Measurements from ENCODE around the gene CHMP4A. TPM values are rescaled to one million over a fixed set of nuclear protein-coding genes. Genes with fewer than 3 reads are reported as not detected.
"Not testable (repeated sequence)": the region's sequence is repeated elsewhere in the genome, so short reads cannot be mapped to it uniquely, and the experiment has no call there.

Gene CHMP4A
- total RNA-seq, 2 donors from 2014 or later: 34.7 to 38.4 TPM

- ATAC-seq (no peak), DNase-seq (no peak)
- intact Hi-C loops (cut with DNase I): no loop called here
Measured at GRCh38 chr14:24250354-24250753, 37.1 kb upstream of the CHMP4A start.

DNA sequence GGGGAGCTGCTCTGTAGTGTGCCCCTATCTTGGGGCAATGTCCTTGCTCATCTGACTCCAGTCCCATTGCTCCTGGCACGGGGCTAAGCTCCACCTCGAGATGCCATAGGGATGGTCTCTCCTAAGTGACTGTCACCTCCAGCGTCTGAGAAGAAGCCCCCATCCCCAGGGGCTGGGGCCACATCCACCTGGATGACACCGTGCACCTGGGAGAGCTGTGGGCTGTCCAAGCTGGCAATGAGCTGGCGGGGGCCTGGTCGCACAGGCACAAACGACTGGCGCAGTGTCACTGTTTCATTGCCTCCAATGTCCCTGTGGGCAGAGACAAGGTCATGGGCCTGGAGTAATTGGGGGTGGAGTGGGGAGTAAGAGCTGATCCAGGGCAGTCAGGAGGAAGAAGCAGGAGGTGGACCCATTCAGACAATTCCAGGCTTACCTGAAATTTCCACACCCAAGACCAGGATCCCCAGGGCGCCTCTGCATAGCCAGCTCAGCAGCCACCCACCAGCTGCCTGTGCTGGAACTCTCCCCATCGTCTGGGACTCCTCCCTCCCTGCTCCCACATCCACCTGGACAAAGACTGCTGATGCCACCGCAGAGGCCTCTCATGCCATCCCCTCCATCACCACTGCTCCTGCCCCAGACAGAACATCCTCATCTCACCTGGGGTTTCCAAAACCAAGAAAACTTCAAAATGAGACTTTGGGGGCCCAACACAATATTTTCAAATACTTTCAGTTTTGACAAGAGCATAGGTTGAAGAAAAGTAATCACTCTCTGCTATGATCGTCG is 36.1 kb upstream of the CHMP4A start:
- intact Hi-C loops (cut with DNase I): loop anchor here in 1 of 2 donors (5.0 kb wide), 1 partner anchor 33 kb away; no protein-coding TSS in a partner anchor
- ATAC-seq (no peak), DNase-seq (peak; percentile 2)

- intact Hi-C loops (cut with DNase I): loop anchor here in 1 of 2 donors (5.0 kb wide), 1 partner anchor 35 kb away; no protein-coding TSS in a partner anchor
- no peak for DNase-seq
- no peak for ATAC-seq
Measured at GRCh38 chr14:24247422-24247821, 34.1 kb upstream of the CHMP4A start.

DNA sequence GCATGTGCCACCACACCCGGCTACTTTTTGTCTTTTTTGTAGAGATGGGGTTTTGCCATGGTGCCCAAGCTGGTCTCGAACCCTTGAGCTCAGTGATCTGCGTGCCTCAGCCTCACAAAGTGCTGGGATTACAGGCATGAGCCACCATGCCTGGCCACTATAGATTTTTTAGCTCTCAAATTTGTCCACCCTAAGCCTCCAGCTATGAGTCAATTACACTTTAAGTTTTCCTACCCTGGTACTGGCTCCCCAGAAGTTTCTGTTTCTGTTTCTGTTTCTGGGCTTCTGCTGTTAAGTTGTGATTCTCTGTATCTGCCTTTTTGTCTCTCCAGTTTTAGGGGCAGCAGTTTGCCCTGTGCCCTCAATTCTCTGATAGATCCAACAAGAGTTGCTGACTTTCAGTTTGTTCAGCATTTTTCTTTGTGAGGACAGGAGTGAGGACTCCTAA is 33.5 kb upstream of the CHMP4A start:
- intact Hi-C loops (cut with DNase I): loop anchor here in 1 of 2 donors (5.0 kb wide), 1 partner anchor 36 kb away; no protein-coding TSS in a partner anchor
- DNase-seq: no peak
- no peak for ATAC-seq

DNA sequence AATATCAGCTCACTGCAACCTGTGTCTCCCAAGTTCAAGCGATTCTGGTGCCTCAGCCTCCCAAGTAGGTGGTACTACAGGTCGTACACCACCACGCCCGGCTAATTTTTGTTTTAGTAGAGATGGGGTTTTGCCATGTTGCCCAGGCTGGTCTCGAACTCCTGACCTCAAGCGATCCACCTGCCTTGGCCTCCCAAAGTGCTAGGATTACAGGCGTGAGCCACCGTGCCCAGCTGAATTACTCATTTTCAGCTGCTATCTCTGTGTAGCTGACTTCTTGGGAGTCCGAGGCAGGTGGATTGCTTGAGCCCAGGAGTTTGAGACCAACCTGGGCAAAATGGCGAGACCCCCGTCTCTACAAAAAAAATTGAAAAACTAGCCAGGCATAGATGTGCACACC is 32.1 kb upstream of the CHMP4A start:
- DNase-seq, ATAC-seq: not testable (repeated sequence)
- intact Hi-C loops (cut with DNase I): loop anchor here in 1 of 2 donors (5.0 kb wide), 1 partner anchor 37 kb away; no protein-coding TSS in a partner anchor

DNA sequence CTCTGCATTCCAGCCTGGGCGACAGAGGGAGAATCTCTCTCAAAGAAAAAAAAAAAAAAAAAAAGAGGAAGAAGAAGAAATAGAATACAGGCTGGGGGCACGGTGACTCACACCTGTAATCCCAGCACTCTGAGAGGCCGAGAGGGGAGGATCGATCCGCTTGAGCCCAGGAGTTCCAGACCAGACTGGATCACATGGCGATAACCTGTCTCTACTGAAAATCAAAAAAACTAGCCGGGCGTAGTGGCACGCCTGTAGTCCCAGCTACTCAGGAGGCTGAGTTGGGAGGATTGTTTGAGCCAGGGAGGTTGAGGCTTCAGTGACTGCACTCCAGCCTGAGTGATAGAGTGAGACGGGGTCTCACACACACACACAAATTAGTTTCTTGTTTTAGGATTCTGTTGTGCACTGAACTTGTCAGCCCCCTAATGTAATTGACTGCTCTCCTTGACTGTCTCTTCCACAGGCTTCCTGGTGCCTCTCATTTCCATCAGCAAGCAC is 30.1 kb upstream of the CHMP4A start:
- intact Hi-C loops (cut with DNase I): loop anchor here in 1 of 2 donors (1.0 kb wide), 1 partner anchor 53 kb away; no protein-coding TSS in a partner anchor
- DNase-seq (no peak), ATAC-seq (peak in 1 of 2 donors; percentile 0)

DNA sequence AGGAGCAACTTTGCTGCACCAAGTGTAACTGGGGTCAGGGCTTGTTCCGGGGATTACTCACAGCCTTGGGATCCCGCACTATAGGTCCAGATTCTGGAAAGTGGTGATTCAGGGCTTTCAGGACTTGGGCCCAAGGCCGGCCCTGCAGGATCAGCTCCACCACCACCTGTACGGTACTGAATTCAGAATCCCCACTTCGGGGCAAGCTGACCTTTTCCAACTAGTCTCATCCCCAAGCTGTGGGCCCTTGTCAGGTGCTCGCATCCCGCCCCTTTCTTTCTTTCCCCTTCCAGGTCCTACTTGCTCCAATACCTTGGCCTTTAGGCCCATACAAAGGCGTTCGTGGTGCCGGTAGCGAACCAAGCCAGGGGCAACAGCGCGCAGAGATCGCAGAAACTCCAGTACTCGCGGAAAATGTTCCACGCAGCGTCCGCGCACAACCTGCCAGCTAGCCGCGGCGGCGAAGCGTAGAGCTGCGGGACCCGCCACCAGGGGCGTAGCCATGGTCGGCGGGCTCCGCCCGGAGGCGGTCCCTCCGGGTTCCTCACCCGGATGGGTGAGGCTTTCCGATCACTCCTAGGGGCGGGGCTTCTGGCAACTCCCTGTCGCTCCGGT is 28.6 kb upstream of the CHMP4A start:
- ATAC-seq (peak; percentile 89 to 92), DNase-seq (peak; percentile 96)
- intact Hi-C loops (cut with DNase I): no loop called here

GRCh38 chr14:24240110-24240918 is 27.0 kb upstream of the CHMP4A start:
- DNase-seq (no peak), ATAC-seq (no peak)
- intact Hi-C loops (cut with DNase I): no loop called here

GRCh38 chr14:24238527-24239037 is 25.3 kb upstream of the CHMP4A start:
- ATAC-seq: no peak
- intact Hi-C loops (cut with DNase I): no loop called here
- no peak for DNase-seq

GRCh38 chr14:24238123-24238522 is 24.8 kb upstream of the CHMP4A start:
- intact Hi-C loops (cut with DNase I): no loop called here
- DNase-seq: no peak
- ATAC-seq: no peak

- DNase-seq (no peak), ATAC-seq (no peak)
- intact Hi-C loops (cut with DNase I): no loop called here
Measured at GRCh38 chr14:24237463-24237955, 24.2 kb upstream of the CHMP4A start.

- DNase-seq: no peak
- ATAC-seq: no peak
- intact Hi-C loops (cut with DNase I): no loop called here
Measured at GRCh38 chr14:24236689-24237462, 23.6 kb upstream of the CHMP4A start.

DNA sequence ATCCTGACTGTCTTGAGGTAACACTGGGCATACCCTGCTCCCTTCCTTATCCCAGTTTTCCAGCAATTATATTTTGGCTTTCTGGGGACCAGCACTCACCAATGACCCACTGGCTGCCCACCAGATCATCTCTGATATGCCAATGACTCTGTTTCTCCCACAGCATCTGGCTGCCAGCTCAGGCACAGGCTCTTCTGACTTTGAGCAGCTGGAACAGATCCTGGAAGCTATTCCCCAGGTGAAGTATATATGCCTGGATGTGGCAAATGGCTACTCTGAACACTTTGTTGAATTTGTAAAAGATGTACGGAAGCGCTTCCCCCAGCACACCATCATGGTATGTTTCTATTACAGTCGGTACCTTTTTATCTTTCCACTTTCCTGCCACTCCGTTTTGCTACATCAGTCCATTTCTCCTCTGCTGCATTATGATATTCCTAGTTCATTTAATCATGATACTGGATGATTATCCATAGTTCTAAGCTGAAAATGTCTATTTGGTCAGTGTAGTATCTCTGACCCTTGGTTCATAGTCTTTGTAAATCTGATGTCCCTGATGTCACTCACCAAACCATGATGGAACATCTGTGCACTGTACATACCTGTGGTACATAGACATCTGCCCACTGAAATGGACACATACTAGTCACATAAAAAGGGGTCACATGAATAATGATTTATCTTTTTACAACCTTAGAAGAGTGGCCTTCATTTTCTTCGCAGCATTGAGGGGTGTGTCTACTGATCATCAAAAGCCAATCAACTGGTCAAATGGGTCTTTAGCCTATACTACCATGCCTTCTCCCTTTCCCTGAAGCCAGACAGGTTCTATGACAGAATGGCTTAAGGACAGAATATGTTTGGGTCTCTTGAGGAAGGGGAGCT is 22.8 kb upstream of the CHMP4A start:
- intact Hi-C loops (cut with DNase I): no loop called here
- DNase-seq (no peak), ATAC-seq (no peak)

GRCh38 chr14:24234095-24235005 is 21.1 kb upstream of the CHMP4A start:
- no peak for ATAC-seq

DNA sequence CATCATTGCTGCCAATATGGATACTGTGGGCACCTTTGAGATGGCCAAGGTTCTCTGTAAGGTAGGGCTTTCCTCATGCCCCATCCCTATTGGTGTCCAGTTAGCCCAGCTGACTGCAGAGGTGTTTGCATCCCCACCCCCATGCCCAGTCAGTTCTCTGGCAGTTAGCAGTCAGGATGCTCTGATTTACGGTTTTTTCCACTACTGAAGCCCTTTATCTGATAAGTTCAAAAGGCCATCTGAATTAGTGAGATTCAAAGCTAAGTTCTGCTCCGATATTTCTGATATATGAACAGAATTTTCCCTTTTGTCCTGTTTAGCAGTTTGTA is 20.2 kb upstream of the CHMP4A start:
- DNase-seq (no peak), ATAC-seq (peak in 1 of 2 donors; percentile 3)
- intact Hi-C loops (cut with DNase I): no loop called here

More at GRCh38 chr14:24234095-24235005, 21.1 kb upstream of the CHMP4A start:
- intact Hi-C loops (cut with DNase I): no loop called here
- no peak for DNase-seq
